HG03457 (cell line): ENCODE results near the gene RIPOR3.
"Not testable (repeated sequence)": the region's sequence is repeated elsewhere in the genome, so short reads cannot be mapped to it uniquely, and the experiment has no call there.

Source experiments
- ATAC-seq: cut with Tn5 transposase; IDR thresholded peaks from one replicate; pipeline ENCODE4 v1.9.1; 2021; ENCODE audit warnings: moderate number of reproducible peaks; ENCODE audit not compliant: unreplicated experiment

Gene RIPOR3

GRCh38 chr20:50611128-50611810, 80.1 kb downstream of the RIPOR3 start:
- ATAC-seq, result no peak

- no peak for ATAC-seq
Observed at GRCh38 chr20:50610212-50610718, 81.1 kb downstream of the RIPOR3 start.

DNA sequence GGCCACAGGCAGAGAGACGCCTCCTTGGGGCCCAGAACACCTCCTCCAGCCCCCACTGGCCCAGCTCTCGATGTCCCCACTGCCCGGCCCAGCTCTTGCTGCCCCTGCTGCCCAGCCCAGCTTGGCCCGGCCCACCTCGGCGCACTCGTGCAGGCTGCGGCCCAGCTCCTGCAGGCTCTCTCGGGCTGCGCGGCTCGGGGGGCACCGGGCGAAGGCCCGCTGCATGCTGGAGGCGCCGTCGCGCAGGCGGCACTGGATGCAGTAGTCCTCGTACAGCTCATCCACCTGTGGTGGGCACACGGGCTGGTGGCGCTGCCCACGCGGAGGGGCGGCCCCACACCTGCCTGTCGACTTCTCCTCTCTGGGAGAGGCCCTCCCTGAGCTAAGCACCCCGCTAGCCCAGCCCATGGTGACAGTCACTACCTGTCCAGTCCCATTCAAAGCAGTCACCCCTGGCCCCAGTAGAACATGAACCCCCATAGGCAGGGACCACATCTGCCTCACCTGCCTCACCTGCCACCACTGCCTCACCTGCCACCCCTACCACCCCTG, 81.8 kb downstream of the RIPOR3 start:
- ATAC-seq, result no peak

GRCh38 chr20:50608750-50609104, 82.6 kb downstream of the RIPOR3 start:
- no peak for ATAC-seq

DNA sequence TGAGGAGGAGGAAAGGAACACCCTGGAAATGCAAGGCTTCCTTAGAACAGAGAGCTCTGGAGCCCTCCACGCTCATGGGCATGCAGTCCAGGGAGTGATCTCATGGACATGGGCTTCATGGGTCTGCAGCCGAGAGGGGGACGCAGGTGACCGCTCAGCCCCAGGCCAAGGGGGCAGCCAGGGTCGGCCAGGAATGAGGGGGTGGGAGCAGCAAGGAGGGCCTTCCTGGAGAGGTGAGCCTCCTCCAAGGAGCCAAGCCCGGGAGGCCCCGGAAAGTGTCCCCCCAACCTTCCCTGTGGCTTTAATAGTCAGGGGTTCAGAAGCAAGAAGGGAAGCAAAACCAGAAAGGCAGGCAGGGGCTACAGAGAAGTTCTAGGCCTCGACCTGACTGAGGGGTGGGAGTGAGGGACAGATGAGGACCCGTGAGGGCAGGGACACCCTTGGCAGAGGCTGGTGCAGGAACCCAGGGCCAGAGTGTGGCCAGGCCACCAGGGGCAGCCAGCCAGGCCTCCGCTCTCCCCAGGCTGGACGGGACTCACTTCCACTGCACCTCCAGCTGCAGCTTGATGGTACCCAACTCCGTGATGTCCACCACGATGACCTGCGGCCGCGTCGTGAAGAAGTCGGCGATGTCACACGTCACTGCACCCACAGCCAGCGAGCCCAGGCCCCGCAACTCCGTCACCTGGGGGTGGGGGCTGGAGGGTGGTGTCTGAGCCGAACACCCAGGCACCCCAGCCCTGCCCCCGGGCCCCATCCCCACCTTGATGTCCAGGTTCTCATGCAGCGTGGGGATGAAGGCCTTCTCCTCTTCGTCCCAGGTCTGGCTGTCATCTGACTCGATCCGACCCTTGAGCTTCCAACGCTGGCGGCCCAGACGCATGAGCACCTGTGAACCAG, 83.2 kb downstream of the RIPOR3 start:
- ATAC-seq, result no peak

- ATAC-seq, result no peak
Observed at GRCh38 chr20:50607436-50607835, 83.9 kb downstream of the RIPOR3 start.

DNA sequence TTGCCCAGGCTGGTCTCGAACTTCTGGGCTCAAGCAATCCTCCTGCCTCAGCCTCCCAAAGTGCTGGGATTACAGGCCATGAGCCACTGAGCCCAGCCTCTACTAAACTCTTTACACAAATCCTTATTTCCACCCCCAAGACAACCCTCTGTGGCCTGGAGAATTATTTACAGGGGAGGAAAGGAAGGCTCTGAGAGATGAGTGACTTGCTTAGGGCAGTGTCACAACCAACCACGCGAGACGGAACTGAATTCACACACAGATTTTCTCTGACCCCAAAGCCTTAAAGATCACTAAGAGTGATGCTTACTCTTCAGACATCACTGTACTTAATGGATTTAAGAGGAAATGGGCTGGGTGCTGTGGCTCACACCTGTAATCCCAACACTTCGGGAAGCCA, 86.2 kb downstream of the RIPOR3 start:
- ATAC-seq, result no peak

DNA sequence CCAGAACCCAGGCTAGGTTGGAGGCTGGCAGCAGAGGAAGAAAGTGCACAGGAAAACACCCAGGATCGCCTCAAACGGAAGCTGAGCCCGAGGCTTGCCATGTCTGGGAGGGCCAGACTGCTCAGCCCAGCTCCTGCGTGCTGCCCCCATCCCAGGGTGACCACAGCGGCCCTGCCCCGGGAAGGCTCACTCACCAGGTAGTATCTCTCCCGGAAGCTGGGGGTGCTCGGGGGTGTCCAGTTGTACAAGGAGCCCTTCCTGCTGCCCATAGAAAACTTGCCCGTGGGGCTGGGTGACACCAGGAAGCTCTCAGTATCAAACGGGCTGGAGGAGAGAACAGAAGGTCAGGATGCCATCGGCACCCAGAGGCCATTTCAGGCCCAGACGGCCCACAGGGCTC, 86.9 kb downstream of the RIPOR3 start:
- no peak for ATAC-seq

DNA sequence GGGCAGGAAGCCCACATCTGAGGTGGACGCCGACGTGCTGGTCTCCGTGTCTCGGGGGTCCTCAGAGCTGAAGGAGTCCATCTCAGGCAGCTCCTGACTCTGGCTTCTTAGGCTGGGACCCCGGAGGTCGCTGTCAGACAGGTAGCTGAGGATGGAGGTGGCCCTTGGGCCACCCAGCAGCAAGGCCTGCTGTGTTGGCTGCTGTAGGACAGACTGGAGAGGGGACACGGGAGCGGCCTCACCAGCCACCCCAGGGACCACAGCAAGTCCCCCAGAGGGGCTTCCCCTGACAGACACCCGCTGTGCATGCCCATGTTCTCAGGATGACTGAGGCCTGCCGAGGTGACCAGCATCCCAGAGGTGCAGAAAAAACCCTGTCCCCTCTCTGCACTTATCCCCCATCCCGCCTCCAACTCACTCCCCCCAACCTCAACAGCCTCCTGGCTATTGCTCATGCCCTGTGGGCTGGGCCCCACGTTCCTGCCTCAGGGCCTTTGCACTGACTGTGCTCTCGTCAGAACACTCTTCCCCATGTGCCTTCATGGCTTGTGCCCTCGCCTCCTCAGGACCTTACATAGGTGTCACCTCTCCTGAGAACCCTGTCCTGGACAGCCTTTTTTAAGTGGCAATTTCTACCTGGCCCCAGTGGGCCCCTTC, 88.8 kb downstream of the RIPOR3 start:
- ATAC-seq, result no peak

GRCh38 chr20:50601511-50602431, 89.6 kb downstream of the RIPOR3 start:
- no peak for ATAC-seq

DNA sequence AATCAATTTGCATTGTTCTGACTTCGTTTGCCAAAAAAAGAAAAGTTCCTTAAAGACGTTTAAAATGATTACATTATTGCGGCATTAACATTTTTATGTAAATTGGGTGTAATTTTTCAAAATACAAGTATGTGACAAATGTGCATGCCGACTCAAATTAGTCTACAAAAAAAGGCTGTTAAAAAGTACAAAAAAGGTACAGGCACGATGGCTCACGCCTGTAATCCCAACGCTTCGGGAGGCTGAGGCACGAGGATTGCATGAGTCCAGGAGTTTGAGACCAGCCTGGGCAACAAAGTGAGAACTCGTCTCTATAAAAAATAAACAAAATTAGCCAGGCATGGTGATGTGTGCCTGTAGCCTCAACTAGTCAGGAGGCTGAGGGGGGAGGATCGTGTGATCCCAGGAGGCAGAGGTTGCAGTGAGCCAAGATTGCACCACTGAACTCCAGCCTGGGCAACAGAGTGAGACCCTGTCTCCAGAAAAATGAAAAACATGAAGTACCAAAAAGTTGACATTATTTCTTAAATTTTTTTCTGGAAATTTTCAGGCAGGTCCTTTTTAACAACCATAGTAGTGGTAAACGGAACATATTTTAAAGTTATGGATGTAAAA, 91.0 kb downstream of the RIPOR3 start:
- no peak for ATAC-seq

GRCh38 chr20:50598768-50599167, 92.6 kb downstream of the RIPOR3 start:
- ATAC-seq, result not testable (repeated sequence)

GRCh38 chr20:50598074-50598473, 93.3 kb downstream of the RIPOR3 start:
- no peak for ATAC-seq

DNA sequence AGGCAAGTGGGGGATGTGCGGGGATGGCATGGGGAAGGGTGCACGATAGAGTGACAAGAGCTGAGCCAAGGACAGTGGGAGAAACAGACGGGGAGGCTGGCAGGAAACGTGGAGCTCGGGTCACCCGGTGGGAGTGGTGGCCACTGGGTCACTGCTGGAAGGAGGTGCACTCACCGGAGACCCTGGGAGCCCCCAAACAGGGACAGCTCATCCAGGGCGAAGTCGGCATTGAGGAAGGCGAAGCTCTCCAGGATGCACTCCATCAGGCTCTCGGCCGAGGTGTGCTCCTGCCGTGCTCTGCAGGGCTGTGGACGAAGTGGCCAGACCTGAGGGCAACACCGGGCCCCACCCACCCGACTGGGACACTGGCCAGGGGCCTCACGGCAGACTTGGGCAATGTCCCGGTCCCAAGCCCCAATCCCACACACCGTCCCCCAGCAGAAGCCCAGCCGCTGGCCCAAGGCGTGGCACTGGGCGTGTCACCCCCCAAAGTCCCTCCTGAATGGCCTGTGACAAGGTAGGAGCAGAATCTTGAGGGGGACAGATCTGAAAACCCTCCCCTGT, 93.9 kb downstream of the RIPOR3 start:
- no peak for ATAC-seq

DNA sequence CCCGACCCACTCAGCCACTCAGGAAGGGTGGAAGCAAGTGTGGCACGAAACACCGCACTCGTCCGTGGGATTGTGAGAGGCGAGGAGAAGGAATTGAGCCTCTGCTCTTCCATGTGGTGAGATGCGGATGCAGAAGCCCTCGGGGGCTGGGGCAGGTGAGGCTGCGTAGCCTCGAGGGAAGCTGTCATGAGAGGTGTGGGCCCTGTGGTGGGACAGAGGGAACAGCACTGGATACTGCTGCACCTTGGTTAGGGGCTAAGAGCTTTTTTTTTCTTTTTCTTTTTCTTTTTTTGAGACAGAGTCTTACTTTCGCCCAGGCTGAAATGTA, 94.7 kb downstream of the RIPOR3 start:
- ATAC-seq, result no peak

GRCh38 chr20:50595988-50596693, 95.2 kb downstream of the RIPOR3 start:
- ATAC-seq, result no peak

GRCh38 chr20:50595433-50595895, 95.9 kb downstream of the RIPOR3 start:
- ATAC-seq, result no peak

GRCh38 chr20:50594591-50595432, 96.5 kb downstream of the RIPOR3 start:
- no peak for ATAC-seq
